HepG2 (cell line): ENCODE measurements around the gene ACAP2. TPM values are rescaled to one million over a fixed set of nuclear protein-coding genes. Genes with fewer than 3 reads are reported as not detected.

ENCODE experiments used
- HMG20B ChIP-seq: conservative IDR thresholded peaks from 2 replicates; pipeline ENCODE4 v1.6.1; 2016; ENCODE audit warnings: missing genetic modification reagents, missing compliant biosample characterization
- HNRNPLL ChIP-seq: fragments of 200-400 bp; formaldehyde crosslinking; IDR thresholded peaks from 2 replicates; pipeline ENCODE4 v1.6.1; 2017; ENCODE audit warnings: mild to moderate bottlenecking, low read depth, low read length; ENCODE audit not compliant: poor library complexity, severe bottlenecking
- MAX ChIP-seq: IDR thresholded peaks from 2 replicates; pipeline ENCODE4 v1.6.1; 2012; ENCODE audit warnings: inconsistent platforms
- NFATC3 ChIP-seq: sonication (generic); formaldehyde crosslinking; IDR thresholded peaks from 2 replicates; pipeline ENCODE4 v1.5.1; 2020; ENCODE audit warnings: mild to moderate bottlenecking, missing genetic modification reagents
- RBM22 ChIP-seq: fragments of 200-400 bp; formaldehyde crosslinking; optimal IDR thresholded peaks from 2 replicates; pipeline ENCODE3; 2017; ENCODE audit warnings: mild to moderate bottlenecking, low read length, moderate library complexity
- RFX1 ChIP-seq: fragments of 450-650 bp; IDR thresholded peaks from 2 replicates; pipeline ENCODE4 v1.6.1; 2017
- SP2 ChIP-seq: sonication (generic); formaldehyde crosslinking; IDR thresholded peaks from 2 replicates; pipeline ENCODE4 v1.5.1; 2020; ENCODE audit warnings: mild to moderate bottlenecking, missing genetic modification reagents
- ZNF432 ChIP-seq: sonication (generic); formaldehyde crosslinking; IDR thresholded peaks from 2 replicates; pipeline ENCODE4 v1.5.0; 2020; ENCODE audit warnings: missing genetic modification reagents, mild to moderate bottlenecking, borderline replicate concordance
- polyA plus RNA-seq, 8 experiments: library from polyadenylated mRNA; depleted of rRNA in 3 of 8; stranded (reverse) in 7 of 8; unstranded in 1 of 8; fragments of >200 nt; fragmentation: Illumina TruSeq in 4 of 8; extraction: Trizol in 4 of 8; gene quantifications; 2 replicates each; pipeline versions ENCODE4 v1.2.1 to v1.2.3, GENCODE V29; 2011 to 2016; ENCODE audit warnings: low read depth in 4 of 8, missing spikeins in 1 of 8, mixed read lengths in 1 of 8; ENCODE audit not compliant: insufficient read depth in 1 of 8
- total RNA-seq, 5 experiments: library from RNA; depleted of rRNA; stranded (reverse); fragments of >200 nt; fragmentation: Illumina TruSeq; extraction: Trizol; gene quantifications; 2 replicates each; pipeline ENCODE4 v1.2.3, GENCODE V29; 2016; ENCODE audit warnings: low read depth in 1 of 5
- TF ChIP-seq, protein P1 (sequence below): sonication (generic); formaldehyde crosslinking; IDR thresholded peaks from 2 replicates; pipeline ENCODE4 v1.4.0; 2020; ENCODE audit warnings: missing genetic modification reagents, borderline replicate concordance
- TF ChIP-seq, protein P2 (sequence below): IDR thresholded peaks from 2 replicates; pipeline ENCODE4 v1.6.1; 2016; ENCODE audit warnings: low read depth, control low read depth
- TF ChIP-seq, protein P3 (sequence below), 2 experiments: fragments of 450-650 bp in 1 of 2; sonication (generic) in 1 of 2; formaldehyde crosslinking in 1 of 2; IDR thresholded peaks; 2 replicates each; pipeline versions ENCODE4 v1.6.1 to v1.8.0; 2016 to 2022; ENCODE audit warnings: antibody characterized with exemption in 1 of 2, mild to moderate bottlenecking in 1 of 2, missing genetic modification reagents in 1 of 2
- TF ChIP-seq, protein P4 (sequence below): sonication (generic); formaldehyde crosslinking; IDR thresholded peaks from 2 replicates; pipeline ENCODE4 v1.5.1; 2020; ENCODE audit warnings: missing genetic modification reagents, mild to moderate bottlenecking, borderline replicate concordance

The ACAP2 gene
- total and polyA plus RNA-seq, 2 of the 13 experiments (the other 11 are each of a cell fraction or from before 2014, with no cell fraction given), result 7.3 to 23.9 TPM

GRCh38 chr3:195259475-195260279 lies 183.1 kb downstream of the ACAP2 start (continued):
- TF ChIP-seq, protein P1, sequence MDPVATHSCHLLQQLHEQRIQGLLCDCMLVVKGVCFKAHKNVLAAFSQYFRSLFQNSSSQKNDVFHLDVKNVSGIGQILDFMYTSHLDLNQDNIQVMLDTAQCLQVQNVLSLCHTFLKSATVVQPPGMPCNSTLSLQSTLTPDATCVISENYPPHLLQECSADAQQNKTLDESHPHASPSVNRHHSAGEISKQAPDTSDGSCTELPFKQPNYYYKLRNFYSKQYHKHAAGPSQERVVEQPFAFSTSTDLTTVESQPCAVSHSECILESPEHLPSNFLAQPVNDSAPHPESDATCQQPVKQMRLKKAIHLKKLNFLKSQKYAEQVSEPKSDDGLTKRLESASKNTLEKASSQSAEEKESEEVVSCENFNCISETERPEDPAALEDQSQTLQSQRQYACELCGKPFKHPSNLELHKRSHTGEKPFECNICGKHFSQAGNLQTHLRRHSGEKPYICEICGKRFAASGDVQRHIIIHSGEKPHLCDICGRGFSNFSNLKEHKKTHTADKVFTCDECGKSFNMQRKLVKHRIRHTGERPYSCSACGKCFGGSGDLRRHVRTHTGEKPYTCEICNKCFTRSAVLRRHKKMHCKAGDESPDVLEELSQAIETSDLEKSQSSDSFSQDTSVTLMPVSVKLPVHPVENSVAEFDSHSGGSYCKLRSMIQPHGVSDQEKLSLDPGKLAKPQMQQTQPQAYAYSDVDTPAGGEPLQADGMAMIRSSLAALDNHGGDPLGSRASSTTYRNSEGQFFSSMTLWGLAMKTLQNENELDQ (CRISPR knock-in tag), result 0 out of 2 replicates have a peak, but pooled peaks have one; percentile 14
- TF ChIP-seq RFX1 (no peak), HMG20B (CRISPR knock-in tag) (0 out of 2 replicates have a peak, but pooled peaks have one; percentile 3), RBM22 (no peak), ZNF432 (CRISPR knock-in tag) (no peak), SP2 (CRISPR knock-in tag) (no peak; the same call in 1 of the 2 replicates), HNRNPLL (peak; percentile 59), NFATC3 (CRISPR knock-in tag) (no peak), MAX (peak; percentile 82)
- TF ChIP-seq, protein P2, sequence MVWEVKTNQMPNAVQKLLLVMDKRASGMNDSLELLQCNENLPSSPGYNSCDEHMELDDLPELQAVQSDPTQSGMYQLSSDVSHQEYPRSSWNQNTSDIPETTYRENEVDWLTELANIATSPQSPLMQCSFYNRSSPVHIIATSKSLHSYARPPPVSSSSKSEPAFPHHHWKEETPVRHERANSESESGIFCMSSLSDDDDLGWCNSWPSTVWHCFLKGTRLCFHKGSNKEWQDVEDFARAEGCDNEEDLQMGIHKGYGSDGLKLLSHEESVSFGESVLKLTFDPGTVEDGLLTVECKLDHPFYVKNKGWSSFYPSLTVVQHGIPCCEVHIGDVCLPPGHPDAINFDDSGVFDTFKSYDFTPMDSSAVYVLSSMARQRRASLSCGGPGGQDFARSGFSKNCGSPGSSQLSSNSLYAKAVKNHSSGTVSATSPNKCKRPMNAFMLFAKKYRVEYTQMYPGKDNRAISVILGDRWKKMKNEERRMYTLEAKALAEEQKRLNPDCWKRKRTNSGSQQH (CRISPR knock-in tag), result no peak
- TF ChIP-seq, protein P3, sequence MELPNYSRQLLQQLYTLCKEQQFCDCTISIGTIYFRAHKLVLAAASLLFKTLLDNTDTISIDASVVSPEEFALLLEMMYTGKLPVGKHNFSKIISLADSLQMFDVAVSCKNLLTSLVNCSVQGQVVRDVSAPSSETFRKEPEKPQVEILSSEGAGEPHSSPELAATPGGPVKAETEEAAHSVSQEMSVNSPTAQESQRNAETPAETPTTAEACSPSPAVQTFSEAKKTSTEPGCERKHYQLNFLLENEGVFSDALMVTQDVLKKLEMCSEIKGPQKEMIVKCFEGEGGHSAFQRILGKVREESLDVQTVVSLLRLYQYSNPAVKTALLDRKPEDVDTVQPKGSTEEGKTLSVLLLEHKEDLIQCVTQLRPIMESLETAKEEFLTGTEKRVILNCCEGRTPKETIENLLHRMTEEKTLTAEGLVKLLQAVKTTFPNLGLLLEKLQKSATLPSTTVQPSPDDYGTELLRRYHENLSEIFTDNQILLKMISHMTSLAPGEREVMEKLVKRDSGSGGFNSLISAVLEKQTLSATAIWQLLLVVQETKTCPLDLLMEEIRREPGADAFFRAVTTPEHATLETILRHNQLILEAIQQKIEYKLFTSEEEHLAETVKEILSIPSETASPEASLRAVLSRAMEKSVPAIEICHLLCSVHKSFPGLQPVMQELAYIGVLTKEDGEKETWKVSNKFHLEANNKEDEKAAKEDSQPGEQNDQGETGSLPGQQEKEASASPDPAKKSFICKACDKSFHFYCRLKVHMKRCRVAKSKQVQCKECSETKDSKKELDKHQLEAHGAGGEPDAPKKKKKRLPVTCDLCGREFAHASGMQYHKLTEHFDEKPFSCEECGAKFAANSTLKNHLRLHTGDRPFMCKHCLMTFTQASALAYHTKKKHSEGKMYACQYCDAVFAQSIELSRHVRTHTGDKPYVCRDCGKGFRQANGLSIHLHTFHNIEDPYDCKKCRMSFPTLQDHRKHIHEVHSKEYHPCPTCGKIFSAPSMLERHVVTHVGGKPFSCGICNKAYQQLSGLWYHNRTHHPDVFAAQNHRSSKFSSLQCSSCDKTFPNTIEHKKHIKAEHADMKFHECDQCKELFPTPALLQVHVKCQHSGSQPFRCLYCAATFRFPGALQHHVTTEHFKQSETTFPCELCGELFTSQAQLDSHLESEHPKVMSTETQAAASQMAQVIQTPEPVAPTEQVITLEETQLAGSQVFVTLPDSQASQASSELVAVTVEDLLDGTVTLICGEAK (IDR thresholded peaks at IDR 0.05), result no peak
- TF ChIP-seq, protein P3 (CRISPR knock-in tag; IDR thresholded peaks at IDR 0.05), result peak; percentile 69; the same call in 1 of the 2 replicates
- TF ChIP-seq, protein P4, sequence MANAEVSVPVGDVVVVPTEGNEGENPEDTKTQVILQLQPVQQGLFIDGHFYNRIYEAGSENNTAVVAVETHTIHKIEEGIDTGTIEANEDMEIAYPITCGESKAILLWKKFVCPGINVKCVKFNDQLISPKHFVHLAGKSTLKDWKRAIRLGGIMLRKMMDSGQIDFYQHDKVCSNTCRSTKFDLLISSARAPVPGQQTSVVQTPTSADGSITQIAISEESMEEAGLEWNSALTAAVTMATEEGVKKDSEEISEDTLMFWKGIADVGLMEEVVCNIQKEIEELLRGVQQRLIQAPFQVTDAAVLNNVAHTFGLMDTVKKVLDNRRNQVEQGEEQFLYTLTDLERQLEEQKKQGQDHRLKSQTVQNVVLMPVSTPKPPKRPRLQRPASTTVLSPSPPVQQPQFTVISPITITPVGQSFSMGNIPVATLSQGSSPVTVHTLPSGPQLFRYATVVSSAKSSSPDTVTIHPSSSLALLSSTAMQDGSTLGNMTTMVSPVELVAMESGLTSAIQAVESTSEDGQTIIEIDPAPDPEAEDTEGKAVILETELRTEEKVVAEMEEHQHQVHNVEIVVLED (CRISPR knock-in tag), result peak; percentile 58; the same call in 1 of the 2 replicates
